Endodermal cell (in vitro differentiated cells): ENCODE results near the gene NKAIN1. TPM values are rescaled to one million over a fixed set of nuclear protein-coding genes. Genes with fewer than 3 reads are reported as not detected.

Source experiments
- DNase-seq: peaks from one replicate; pipeline ENCODE4 v3.0.0-alpha.2; 2017
- H3K27ac ChIP-seq: 2 replicates; pipeline ENCODE4 v1.5.1; 2013; ENCODE audit warnings: mild to moderate bottlenecking, low read depth, low read length, moderate library complexity
- H3K27me3 ChIP-seq: 2 replicates; pipeline ENCODE4 v1.6.1; 2013; ENCODE audit warnings: mild to moderate bottlenecking, low read length, moderate library complexity; ENCODE audit not compliant: insufficient read depth, control insufficient read depth, poor library complexity, severe bottlenecking
- H3K36me3 ChIP-seq: 2 replicates; pipeline ENCODE4 v1.7.0; 2013; ENCODE audit warnings: mild to moderate bottlenecking, low read length, moderate library complexity; ENCODE audit not compliant: control insufficient read depth, insufficient read depth
- H3K4me1 ChIP-seq: one replicate; pipeline ENCODE4 v1.7.0; 2013; ENCODE audit warnings: low read length; ENCODE audit not compliant: control insufficient read depth, insufficient read depth
- H3K4me3 ChIP-seq: 2 replicates; pipeline ENCODE4 v1.5.1; 2013; ENCODE audit warnings: mild to moderate bottlenecking, low read length, moderate library complexity
- H3K9ac ChIP-seq: 2 replicates; pipeline ENCODE4 v1.6.1; 2013; ENCODE audit warnings: mild to moderate bottlenecking, low read length, moderate library complexity; ENCODE audit not compliant: poor library complexity, severe bottlenecking; ENCODE audit errors: extremely low read depth
- H3K9me3 ChIP-seq: 2 replicates; pipeline ENCODE4 v1.6.1; 2013; ENCODE audit warnings: mild to moderate bottlenecking, low read length, moderate library complexity; ENCODE audit not compliant: control insufficient read depth
- H3K27ac Mint-ChIP-seq: 2 replicates; pipeline ENCODE4 v1.8.0; 2020; ENCODE audit warnings: mixed read lengths
- H3K27me3 Mint-ChIP-seq: 2 replicates; pipeline ENCODE4 v1.8.0; 2021; ENCODE audit warnings: mild to moderate bottlenecking, mixed read lengths; ENCODE audit not compliant: insufficient read depth
- H3K36me3 Mint-ChIP-seq: 2 replicates; pipeline ENCODE4 v1.8.0; 2020; ENCODE audit warnings: low read depth, mixed read lengths
- H3K4me1 Mint-ChIP-seq: 2 replicates; pipeline ENCODE4 v1.8.0; 2020; ENCODE audit warnings: mixed read lengths
- H3K4me3 Mint-ChIP-seq: 2 replicates; pipeline ENCODE4 v1.8.0; 2020; ENCODE audit warnings: mild to moderate bottlenecking, moderate library complexity, mixed read lengths
- H3K9me3 Mint-ChIP-seq: 2 replicates; pipeline ENCODE4 v1.8.0; 2020; ENCODE audit warnings: mild to moderate bottlenecking, mixed read lengths
- WGBS, 2 experiments: methylation state at CpG; one replicate each; pipeline versions ENCODE4 v1.1.5 to v1.1.7; 2013; ENCODE audit warnings: missing lambda C conversion rate in 2 of 2, mixed read lengths in 1 of 2; ENCODE audit not compliant: insufficient coverage in 1 of 2, insufficient read length in 1 of 2; 5-methylcytosine and 5-hydroxymethylcytosine counted together
- total RNA-seq, 2 donors: library from RNA; stranded (reverse); fragmentation: NEBNext Ultra II Directional in 1 of 2; extraction: Animal tissue kit (Norgen Biotek cat#: 25700) in 1 of 2; gene quantifications; 2 replicates in 1 of 2; 3 replicates in 1 of 2; pipeline ENCODE4 v1.2.1, GENCODE V29; 2021
- TF ChIP-seq, protein P1 (sequence below): fragments of 200-600 bp; sonication (generic); conservative IDR thresholded peaks from 2 replicates; pipeline ENCODE4 v1.5.0; 2021; ENCODE audit warnings: antibody characterized with exemption, mild to moderate bottlenecking

NKAIN1 gene
- total RNA-seq, 2 donors from 2014 or later: 7.0 to 13.2 TPM

DNA sequence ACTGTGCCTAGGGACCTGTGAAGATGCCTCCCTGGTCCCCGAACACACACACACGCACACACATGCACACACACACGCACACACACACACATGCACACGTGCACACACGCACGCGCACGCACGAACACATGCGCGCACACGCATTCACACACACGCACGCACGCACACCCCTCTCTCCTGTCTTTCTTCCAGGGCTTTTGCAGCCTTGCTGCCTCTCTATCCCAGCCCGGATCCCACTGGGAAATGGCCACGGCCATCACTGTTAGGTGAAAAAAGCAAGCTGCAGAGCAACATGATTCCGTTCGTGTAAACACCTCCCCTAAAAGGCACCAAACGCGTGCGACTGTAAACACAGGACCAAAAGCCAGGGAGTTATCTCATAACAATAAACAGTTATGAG, 39.7 kb downstream of the NKAIN1 start:
- Histone ChIP-seq H3K27me3 (no peaks in the 10 kb centered on the region), H3K36me3 (no peaks in the 10 kb centered on the region), H3K27ac (peak overlapping the region; percentile 97), H3K9me3 (no peaks in the 10 kb centered on the region), H3K4me3 (no peak overlapping the region), H3K4me1 (no peaks in the 10 kb centered on the region), H3K9ac (no peak overlapping the region)
- Mint-ChIP-seq H3K4me3 (no peak overlapping the region), H3K4me1 (peaks cover 5% of the 10 kb centered on the region), H3K9me3 (no peaks in the 10 kb centered on the region), H3K27ac (no peak overlapping the region), H3K36me3 (no peaks in the 10 kb centered on the region), H3K27me3 (no peaks in the 10 kb centered on the region)
- WGBS, 2 experiments: 80 to 93% methylated on average over 10 to 22 of the region's 22 CpGs
- DNase-seq: no peak
- TF ChIP-seq, protein P1, sequence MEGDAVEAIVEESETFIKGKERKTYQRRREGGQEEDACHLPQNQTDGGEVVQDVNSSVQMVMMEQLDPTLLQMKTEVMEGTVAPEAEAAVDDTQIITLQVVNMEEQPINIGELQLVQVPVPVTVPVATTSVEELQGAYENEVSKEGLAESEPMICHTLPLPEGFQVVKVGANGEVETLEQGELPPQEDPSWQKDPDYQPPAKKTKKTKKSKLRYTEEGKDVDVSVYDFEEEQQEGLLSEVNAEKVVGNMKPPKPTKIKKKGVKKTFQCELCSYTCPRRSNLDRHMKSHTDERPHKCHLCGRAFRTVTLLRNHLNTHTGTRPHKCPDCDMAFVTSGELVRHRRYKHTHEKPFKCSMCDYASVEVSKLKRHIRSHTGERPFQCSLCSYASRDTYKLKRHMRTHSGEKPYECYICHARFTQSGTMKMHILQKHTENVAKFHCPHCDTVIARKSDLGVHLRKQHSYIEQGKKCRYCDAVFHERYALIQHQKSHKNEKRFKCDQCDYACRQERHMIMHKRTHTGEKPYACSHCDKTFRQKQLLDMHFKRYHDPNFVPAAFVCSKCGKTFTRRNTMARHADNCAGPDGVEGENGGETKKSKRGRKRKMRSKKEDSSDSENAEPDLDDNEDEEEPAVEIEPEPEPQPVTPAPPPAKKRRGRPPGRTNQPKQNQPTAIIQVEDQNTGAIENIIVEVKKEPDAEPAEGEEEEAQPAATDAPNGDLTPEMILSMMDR: no peak

DNA sequence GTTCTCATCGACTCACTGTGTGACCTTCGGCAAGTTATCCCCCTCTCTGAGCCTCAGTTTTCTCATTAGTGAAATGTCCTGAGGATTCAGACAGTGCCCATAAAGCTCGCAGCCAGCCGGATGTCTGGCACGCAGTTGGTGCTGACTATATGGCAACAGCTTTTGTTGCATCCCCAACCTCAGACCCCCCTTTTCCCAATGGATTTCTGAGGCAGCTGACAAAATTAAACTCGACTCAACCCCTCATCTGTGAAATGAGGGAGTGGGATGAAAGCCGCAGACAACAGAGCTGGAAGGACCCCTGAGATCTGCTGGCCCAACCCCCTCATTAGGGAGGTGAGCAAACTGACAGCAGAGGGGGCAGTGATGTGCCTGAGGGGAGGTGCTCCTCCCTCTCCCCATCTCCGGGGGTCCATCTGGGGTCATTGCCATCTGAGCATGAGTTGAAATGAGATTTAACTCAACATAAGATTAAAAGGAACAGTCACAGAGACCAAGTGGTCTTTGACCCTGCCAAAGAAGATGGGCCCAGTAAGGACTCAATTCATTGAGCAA, 40.4 kb downstream of the NKAIN1 start:
- no peak for DNase-seq
- Histone ChIP-seq H3K27me3 (no peaks in the 10 kb centered on the region), H3K4me3 (no peak overlapping the region), H3K9ac (no peak overlapping the region), H3K27ac (peak overlapping the region; percentile 97), H3K9me3 (no peaks in the 10 kb centered on the region), H3K4me1 (no peaks in the 10 kb centered on the region), H3K36me3 (no peaks in the 10 kb centered on the region)
- Mint-ChIP-seq H3K9me3 (no peaks in the 10 kb centered on the region), H3K4me1 (peaks cover 5% of the 10 kb centered on the region), H3K27me3 (no peaks in the 10 kb centered on the region), H3K27ac (no peak overlapping the region), H3K4me3 (no peak overlapping the region), H3K36me3 (no peaks in the 10 kb centered on the region)
- TF ChIP-seq, protein P1: no peak
- WGBS, 2 experiments: 65 to 92% methylated on average over 5 to 8 of the region's 8 CpGs

DNA sequence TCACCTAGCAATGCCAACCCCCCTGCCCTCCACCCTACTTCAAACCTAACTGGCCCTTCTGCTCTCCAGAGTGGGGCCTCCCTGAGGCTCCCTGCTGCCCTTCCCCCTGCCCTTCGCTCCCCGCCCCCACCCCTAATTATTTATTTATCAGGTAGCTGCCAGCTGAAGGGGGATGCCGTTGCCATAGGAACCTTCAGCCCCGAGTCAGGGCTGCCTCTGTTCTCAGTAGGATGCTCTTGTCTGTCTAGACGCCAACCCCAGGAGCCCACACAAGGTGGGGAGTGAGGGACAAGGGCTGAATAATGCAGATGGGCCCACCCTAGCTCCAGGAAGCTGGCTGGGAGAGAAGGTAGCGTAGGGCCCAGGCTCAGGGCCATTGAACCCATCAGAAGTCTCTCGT, 41.1 kb downstream of the NKAIN1 start:
- H3K36me3 Mint-ChIP-seq: no peaks in the 10 kb centered on the region
- 63 to 68% methylated on average over 3 to 7 of the region's 7 CpGs for WGBS, 2 experiments
- H3K36me3 ChIP-seq: no peaks in the 10 kb centered on the region
- peaks cover 5% of the 10 kb centered on the region for H3K4me1 Mint-ChIP-seq
- H3K9me3 Mint-ChIP-seq: no peaks in the 10 kb centered on the region
- H3K27ac Mint-ChIP-seq: no peak overlapping the region
- H3K9me3 ChIP-seq: no peaks in the 10 kb centered on the region
- H3K9ac ChIP-seq: no peak overlapping the region
- TF ChIP-seq, protein P1: no peak
- H3K27me3 Mint-ChIP-seq: no peaks in the 10 kb centered on the region
- H3K27me3 ChIP-seq: no peaks in the 10 kb centered on the region
- no peak overlapping the region for H3K4me3 Mint-ChIP-seq
- no peak overlapping the region for H3K4me3 ChIP-seq
- peak overlapping the region; percentile 97 for H3K27ac ChIP-seq
- no peaks in the 10 kb centered on the region for H3K4me1 ChIP-seq
- DNase-seq: no peak
